Middle frontal gyrus (tissue), 1 donor: ENCODE results near the gene TMEM147.
"Not testable (repeated sequence)": the region's sequence is repeated elsewhere in the genome, so short reads cannot be mapped to it uniquely, and the experiment has no call there.

Experiments used
- DNase-seq: peaks from one replicate; pipeline ENCODE4 v3.0.0-alpha.2; 2015; ENCODE audit warnings: low spot score; ENCODE audit errors: extremely low spot score

The TMEM147 gene

GRCh38 chr19:35562336-35562735 lies 16.9 kb downstream of the TMEM147 start:
- DNase-seq = no peak

GRCh38 chr19:35562776-35563175 lies 17.4 kb downstream of the TMEM147 start:
- no peak for DNase-seq

DNA sequence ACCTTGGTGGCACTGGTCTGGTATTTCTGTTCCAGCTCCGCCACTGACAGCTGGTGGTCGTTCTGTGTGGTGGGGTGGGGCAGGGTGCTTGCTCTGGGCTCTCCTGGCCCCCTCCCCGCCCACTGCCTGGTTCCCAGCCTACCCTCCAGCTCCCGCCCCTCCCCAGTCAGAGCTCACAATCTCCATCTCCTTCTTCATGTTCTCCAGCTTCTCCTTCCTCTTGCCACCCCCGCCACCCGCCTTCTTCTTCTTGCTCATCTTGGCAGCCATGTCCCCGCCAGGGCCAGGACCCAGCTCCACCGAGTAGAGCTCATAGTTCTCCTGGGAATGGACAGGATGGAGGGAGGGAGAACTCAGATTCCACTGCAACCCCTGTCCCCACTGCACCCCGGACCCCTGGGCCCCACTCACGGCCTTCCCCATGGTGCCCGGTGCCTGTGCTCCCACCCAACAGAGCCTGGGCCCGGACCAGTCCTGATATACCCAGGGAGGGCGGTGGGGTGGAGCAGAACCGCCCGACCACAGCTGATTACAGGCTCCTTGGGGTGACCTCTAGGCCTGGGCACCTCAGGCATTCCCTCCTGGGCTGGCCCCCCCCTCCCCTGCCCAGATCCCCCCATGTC lies 17.9 kb downstream of the TMEM147 start, which contains the start of gene ATP4A:
TSS of gene ATP4A (minus strand) at position 452 of the 623 bp plus-strand sequence. CDS start at position 423, 29 bp downstream.
- no peak for DNase-seq

DNA sequence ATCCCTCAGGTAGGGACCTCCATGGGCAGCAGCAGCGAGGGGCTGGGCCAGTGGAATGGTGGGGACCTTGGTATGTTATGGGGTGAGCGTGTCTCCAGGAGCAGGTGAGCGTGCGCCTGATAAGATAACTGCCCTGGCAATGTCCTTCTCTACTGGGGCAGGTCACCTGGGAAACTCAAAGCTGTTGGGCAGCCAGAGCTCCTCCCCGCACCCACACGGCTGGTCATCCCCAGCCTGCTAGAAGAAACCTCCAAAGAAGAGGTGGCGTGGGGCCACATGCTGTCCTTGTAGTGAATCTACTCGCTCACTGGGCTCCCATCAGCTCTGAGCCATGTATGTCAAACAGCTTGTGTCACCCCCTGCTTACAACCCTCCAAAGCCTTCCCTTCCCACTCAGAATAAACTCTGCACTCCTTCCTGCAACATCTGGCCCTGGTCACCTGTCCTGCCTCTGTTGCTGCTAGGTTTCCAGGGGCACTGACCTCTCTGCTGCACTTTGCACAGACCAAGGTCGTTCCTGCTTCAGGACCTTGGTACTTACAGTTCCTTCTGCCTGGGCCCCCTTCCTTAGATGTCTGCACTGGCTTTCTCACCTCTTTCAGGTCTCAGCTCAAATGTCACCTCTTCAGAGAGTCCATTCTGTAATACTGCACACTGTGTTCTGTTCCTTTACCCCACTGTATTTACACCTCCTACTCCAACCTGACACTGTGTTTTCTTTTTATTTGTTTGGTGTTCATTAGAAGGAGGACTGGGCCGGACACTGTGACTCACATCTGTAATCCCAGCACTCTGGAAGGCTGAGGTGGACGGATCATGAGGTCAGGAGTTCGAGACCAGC lies 19.8 kb downstream of the TMEM147 start:
- DNase-seq = no peak

DNA sequence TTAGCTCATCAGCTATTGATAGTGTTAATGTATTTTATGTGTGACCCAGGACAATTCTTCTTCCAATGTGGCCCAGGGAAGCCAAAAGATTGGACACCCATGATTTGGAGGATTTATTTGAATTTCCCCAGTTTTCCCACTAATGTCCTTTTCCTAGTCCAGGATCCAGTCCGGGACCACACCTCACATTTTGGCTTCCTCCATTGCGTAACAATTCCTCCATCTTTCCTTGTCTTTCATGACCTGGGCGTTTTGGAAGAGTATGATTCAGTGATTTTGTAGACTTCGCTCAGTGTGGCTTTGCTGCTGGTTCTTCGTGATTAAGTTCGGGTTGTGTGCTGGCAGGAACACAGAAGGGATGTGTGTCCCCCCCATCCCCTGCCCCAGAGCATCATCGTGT lies 21.3 kb downstream of the TMEM147 start:
- DNase-seq = no peak

DNA sequence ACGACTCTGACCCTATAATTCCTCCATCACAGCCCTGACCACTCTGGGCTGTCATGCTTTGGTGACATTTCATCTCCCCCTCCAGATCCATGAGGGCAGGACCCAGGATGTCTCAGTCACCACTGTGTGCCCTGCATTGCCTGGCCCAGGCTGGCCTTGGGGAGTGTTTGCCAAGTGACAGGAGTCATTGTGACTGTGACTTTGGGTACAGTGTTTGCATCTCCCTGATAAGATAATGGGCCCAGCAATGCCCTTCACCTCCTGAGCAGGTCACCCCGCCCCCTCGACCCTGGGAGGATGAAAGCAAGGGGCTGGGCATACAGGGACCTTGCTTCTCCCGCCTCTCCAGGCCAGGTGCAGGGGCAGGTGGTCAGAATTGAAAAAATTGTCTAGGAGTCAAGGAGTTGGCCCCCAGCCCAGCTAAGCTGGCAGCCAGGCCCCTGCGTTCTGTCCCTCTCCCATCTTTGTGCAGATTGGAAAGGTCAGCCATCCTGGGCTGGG lies 23.9 kb downstream of the TMEM147 start:
- no peak for DNase-seq

GRCh38 chr19:35571406-35571965 lies 26.1 kb downstream of the TMEM147 start:
- DNase-seq = no peak

DNA sequence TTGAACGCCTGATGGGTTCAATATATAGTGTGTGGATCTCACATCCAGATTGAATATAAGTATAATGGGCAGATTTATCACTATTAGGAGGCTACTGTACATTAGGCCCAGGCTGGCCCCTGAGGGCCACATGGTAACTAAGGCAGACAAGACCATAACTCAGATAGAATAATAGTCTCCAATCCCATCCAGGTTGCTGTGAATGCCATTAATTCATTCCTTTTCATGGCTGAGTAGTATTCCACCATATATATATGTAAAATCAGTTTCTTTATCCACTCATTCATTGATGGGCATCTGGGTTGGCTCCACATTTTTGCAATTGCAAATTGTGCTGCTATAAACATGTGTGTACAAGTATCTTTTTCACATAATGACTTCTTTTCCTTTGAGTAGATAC lies 32.5 kb downstream of the TMEM147 start:
- DNase-seq = no peak

DNA sequence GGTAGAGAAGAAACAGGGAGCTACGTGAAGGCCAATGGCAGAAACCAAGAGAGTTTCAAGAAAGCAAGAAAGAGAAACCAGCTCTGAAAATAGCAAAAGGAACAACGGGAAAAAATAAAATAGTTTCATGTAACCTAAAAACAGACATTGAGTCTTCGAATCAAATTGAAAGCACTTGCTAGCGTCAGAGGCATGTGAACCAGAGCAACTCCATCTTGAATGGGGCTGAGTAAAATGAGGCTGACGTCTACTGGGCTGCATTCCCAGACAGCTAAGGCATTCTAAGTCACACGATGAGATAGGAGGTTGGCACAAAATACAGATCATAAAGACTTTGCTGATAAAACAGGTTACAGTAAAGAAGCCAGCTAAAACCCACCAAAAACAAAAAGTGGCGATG lies 33.3 kb downstream of the TMEM147 start:
- no peak for DNase-seq

DNA sequence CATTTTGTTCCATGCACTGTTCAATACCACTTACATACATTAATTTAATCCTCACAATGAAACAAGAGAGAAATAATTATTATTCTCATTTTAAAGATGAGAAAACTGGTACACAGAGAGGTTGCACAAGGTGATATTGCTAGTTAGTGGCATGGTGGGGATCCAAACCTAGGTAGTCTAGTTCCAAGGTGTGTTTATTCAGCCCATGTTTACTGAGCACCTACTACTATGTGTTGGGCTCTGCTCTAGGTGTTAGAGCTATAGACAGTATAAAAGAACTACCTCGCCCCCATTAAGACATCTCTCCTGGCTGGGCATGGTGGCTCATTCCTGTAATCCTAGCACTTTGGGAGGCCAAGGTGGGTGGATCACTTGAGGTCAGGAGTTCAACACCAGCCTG lies 37.3 kb downstream of the TMEM147 start:
- DNase-seq = no peak

DNA sequence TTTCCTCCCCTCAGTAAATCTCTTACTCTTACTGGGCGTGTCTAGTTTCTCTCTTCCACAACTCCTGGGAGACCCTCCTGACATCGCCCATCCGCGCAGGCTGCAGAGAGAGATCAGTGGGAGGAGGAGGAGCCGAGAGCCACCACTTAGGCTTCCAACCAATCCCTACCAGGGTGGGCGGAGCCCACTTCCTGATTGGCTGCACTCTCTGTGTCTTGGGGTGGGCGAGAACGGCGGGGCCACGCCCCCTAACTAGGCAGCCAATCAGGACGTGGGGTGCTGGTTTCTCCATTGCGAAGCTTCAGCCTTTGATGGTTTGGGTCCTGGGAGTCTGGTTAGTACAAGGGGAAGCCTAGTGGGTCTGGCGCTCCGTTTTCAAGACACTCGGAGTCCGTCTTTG lies 40.4 kb downstream of the TMEM147 start, which contains the start of gene PMIS2:
TSS of gene PMIS2 (plus strand) at position 326 of the 400 bp plus-strand sequence. CDS start 87 bp downstream, outside the sequence.
- DNase-seq = no peak

GRCh38 chr19:35587321-35587720 lies 41.9 kb downstream of the TMEM147 start:
- DNase-seq = no peak

- DNase-seq = no peak
These were observed 45.4 kb downstream of the TMEM147 start for GRCh38 chr19:35590875-35591274.

GRCh38 chr19:35592226-35592625 lies 46.8 kb downstream of the TMEM147 start:
- no peak for DNase-seq

DNA sequence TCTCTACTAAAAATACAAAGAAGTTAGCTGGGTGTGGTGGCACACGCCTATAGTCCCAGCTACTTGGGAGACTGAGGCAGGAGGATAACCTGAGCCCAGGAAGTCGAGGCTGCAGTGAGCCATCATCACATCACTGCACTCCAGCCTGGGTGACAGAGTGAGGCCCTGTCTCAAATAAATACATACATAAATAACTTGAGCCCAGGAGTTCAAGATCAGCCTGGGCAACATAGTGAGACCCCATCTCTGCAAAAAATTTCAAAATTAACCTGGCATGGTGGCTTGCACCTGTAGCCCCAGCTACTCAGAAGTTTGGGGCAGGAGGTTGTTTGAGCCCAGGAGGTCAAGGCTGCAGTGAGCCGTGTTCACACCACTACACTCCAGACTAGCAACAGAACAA lies 49.6 kb downstream of the TMEM147 start:
- DNase-seq = not testable (repeated sequence)

DNA sequence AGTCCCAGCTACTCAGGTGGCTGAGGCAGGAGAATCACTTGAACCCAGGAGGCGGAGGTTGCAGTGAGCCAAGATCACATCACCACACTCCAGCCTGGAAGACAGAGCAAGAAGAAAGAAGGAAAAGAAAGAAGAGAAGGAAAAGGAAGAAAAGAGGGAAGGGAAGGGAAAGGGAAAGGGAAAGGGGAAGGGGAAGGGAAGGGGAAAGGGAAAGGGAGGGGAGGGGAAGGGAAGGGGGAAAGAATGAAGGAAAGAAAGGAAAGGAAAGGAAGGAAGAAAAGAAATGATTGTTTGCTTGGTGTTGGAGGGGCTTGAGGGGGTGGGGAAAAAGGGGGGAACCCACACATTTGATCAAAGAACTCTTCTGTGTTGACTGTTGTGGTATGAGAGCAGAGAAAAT lies 50.5 kb downstream of the TMEM147 start:
- DNase-seq = no peak

DNA sequence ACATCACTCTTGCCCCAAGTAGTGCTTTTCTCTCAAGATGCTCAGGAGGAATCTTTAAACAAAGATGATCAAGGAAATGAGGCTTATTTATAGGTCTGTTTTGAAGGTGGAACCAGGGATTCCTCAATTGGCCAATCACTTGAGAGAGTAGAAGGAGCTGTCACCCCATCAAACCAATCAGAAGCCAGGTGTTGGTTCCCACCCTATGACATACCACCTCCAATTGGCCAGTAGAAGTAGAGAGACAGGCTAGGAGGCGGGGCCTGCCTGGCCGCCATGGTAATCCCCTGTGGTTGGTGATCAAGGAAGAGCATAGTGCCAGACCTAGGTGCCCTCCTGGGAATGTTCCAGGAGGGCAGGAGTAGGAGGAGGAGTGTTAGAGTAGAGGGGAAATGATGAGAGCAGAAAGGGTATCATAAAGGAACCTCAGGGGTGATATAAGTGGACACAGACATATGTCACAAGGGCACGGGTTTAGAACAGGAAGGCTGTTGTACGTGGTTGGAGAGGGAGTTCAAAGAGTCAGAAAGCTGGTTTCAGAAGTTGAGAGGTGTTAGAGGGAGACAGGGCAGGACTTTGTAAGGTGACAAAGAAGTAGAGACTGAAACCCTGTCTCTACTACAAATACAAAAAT lies 51.1 kb downstream of the TMEM147 start:
- DNase-seq = no peak
